Nephron progenitor cell (in vitro differentiated cells): ENCODE data around the gene ARID3C.
A peak's percentile ranks its signal among the peaks of the same experiment; 100 is the strongest.

Source experiments
- DNase-seq: peaks from one replicate; pipeline ENCODE4 v3.0.0; 2021
- H3K27ac Mint-ChIP-seq: 2 replicates; pipeline ENCODE4 v1.8.0; 2021; ENCODE audit warnings: mild to moderate bottlenecking, moderate library complexity, mixed read lengths
- H3K27me3 Mint-ChIP-seq: 2 replicates; pipeline ENCODE4 v1.8.0; 2021; ENCODE audit warnings: mild to moderate bottlenecking, low read depth, mixed read lengths; ENCODE audit not compliant: poor library complexity
- H3K36me3 Mint-ChIP-seq: 2 replicates; pipeline ENCODE4 v1.8.0; 2021; ENCODE audit warnings: low read depth, mixed read lengths
- H3K4me1 Mint-ChIP-seq: 2 replicates; pipeline ENCODE4 v1.8.0; 2021; ENCODE audit warnings: mixed read lengths
- H3K4me3 Mint-ChIP-seq: 2 replicates; pipeline ENCODE4 v1.8.0; 2021; ENCODE audit warnings: mild to moderate bottlenecking, moderate library complexity, mixed read lengths
- H3K9me3 Mint-ChIP-seq: 2 replicates; pipeline ENCODE4 v1.8.0; 2021; ENCODE audit warnings: mild to moderate bottlenecking, moderate library complexity, mixed read lengths
- TF ChIP-seq, protein P1 (sequence below): fragments of 200-600 bp; sonication (generic); IDR thresholded peaks from 2 replicates; pipeline ENCODE4 v1.5.0; 2021; ENCODE audit warnings: antibody characterized with exemption

ARID3C gene

DNA sequence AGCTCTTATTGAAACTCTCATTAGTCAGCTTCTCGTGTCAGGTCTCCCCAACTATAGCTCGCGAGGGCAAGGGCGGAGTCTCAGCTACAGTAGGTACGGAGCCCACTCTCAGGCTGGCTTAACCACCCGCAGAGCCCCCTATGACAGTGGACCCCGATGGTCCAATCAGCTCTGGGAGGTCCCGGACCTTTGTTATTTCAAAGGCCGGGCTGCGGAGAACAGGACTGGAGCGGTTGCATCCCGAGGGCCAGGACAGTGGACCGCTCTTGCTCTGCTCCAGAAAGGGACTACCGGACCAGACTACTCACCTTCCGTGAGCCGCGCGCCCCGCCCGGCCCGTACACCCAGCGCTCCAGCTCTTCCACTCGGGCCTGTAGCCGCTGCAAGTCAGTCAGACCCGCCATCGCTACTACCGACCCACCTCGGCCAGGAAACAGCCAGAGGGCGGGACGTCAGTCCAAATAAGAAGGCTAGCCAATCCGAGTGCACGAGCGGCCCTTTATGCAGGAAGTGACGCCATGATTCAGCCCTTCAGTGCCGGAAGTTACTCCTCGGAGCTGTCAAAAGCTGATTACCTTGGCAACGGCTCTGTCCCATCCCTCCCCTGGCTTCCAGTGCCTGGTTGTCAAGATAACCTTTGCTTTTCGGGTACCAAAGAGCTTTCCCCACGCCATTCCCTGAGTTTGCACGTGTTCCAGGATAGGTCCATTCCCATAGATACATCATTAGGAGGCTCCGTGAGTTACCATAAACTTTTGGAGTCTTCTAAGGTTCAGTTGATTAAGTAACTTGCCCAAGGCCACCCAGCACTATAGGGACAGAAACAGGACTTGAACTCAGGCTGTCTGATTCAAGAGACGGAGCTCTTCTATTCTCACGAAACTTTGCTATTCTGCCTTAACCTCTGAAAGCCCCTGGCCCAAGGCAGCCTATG, 8.5 kb downstream of the ARID3C start, which contains the start of gene DCTN3:
TSS of gene DCTN3 (minus strand) at position 435 of the 934 bp plus-strand sequence. CDS start at position 404, 31 bp downstream.
- peaks cover 9% of the 10 kb centered on the region for H3K36me3 Mint-ChIP-seq
- peaks cover 33% of the 10 kb centered on the region for H3K27me3 Mint-ChIP-seq
- TF ChIP-seq, protein P1, sequence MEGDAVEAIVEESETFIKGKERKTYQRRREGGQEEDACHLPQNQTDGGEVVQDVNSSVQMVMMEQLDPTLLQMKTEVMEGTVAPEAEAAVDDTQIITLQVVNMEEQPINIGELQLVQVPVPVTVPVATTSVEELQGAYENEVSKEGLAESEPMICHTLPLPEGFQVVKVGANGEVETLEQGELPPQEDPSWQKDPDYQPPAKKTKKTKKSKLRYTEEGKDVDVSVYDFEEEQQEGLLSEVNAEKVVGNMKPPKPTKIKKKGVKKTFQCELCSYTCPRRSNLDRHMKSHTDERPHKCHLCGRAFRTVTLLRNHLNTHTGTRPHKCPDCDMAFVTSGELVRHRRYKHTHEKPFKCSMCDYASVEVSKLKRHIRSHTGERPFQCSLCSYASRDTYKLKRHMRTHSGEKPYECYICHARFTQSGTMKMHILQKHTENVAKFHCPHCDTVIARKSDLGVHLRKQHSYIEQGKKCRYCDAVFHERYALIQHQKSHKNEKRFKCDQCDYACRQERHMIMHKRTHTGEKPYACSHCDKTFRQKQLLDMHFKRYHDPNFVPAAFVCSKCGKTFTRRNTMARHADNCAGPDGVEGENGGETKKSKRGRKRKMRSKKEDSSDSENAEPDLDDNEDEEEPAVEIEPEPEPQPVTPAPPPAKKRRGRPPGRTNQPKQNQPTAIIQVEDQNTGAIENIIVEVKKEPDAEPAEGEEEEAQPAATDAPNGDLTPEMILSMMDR: no peak
- H3K9me3 Mint-ChIP-seq: no peaks in the 10 kb centered on the region
- DNase-seq: peak; percentile 86
- no peak within 1 kb of the TSS for H3K27ac Mint-ChIP-seq
- H3K4me3 Mint-ChIP-seq: peak within 1 kb of the TSS; percentile 93
- peaks cover 23% of the 10 kb centered on the region for H3K4me1 Mint-ChIP-seq

DNA sequence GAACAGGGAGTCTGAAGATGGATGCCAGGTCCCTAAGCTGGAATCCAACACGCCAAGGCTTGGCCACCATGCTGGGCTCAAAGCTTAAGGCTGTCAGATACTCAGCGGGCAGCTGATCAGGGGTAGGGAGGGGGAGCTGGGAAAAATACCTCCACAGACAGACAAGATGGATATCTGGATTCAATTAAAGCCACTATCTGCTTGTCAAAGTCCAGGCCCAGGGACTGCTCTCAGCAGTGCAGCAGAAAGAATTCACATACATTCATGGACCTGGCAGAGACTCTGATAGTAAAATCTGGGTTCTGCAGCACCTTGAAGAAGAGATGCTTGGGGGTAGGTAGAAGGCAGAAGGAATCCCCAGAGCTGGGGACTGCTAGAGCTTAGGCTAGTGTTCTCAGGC, 13.7 kb downstream of the ARID3C start:
- H3K4me3 Mint-ChIP-seq: no peak overlapping the region
- H3K27me3 Mint-ChIP-seq: peaks cover 6% of the 10 kb centered on the region
- peaks cover 46% of the 10 kb centered on the region for H3K4me1 Mint-ChIP-seq
- DNase-seq: no peak
- H3K27ac Mint-ChIP-seq: no peak overlapping the region
- H3K9me3 Mint-ChIP-seq: no peaks in the 10 kb centered on the region
- peaks cover 20% of the 10 kb centered on the region for H3K36me3 Mint-ChIP-seq
- TF ChIP-seq, protein P1: no peak

DNA sequence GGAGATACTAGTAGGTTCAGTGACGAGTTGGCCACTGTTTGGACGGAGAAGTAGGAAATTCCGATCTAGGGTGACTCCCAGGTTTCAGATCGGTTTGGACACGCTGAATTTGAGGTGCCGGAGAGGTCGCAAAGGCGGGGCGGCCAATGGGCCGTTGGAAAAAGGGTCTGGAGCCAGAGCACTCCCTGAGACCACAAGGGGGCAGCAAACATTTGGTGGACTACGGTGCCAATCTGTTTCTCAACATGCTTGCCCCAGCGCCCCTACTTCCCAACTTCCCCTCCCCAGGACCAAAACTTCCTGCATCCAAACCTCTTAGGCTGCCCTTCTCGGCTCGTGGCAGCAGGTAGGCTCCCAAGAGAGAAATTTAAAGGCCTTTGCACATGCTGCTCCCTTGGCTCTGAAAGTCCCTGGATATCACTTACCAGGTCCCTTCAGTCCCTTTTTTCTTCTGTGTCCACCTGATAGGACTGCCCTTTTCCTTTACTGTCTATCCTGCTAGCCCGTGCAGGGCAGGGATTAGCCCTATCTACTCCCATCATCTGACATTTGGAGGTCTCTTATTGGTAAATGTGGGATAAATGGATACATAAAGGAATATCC, 16.0 kb downstream of the ARID3C start:
- H3K4me1 Mint-ChIP-seq: peaks cover 36% of the 10 kb centered on the region
- peaks cover 24% of the 10 kb centered on the region for H3K36me3 Mint-ChIP-seq
- peak; percentile 81 for DNase-seq
- H3K27ac Mint-ChIP-seq: peak overlapping the region; percentile 34
- peaks cover 6% of the 10 kb centered on the region for H3K27me3 Mint-ChIP-seq
- peak overlapping the region; percentile 94 for H3K4me3 Mint-ChIP-seq
- no peaks in the 10 kb centered on the region for H3K9me3 Mint-ChIP-seq
- TF ChIP-seq, protein P1: peak; percentile 76

DNA sequence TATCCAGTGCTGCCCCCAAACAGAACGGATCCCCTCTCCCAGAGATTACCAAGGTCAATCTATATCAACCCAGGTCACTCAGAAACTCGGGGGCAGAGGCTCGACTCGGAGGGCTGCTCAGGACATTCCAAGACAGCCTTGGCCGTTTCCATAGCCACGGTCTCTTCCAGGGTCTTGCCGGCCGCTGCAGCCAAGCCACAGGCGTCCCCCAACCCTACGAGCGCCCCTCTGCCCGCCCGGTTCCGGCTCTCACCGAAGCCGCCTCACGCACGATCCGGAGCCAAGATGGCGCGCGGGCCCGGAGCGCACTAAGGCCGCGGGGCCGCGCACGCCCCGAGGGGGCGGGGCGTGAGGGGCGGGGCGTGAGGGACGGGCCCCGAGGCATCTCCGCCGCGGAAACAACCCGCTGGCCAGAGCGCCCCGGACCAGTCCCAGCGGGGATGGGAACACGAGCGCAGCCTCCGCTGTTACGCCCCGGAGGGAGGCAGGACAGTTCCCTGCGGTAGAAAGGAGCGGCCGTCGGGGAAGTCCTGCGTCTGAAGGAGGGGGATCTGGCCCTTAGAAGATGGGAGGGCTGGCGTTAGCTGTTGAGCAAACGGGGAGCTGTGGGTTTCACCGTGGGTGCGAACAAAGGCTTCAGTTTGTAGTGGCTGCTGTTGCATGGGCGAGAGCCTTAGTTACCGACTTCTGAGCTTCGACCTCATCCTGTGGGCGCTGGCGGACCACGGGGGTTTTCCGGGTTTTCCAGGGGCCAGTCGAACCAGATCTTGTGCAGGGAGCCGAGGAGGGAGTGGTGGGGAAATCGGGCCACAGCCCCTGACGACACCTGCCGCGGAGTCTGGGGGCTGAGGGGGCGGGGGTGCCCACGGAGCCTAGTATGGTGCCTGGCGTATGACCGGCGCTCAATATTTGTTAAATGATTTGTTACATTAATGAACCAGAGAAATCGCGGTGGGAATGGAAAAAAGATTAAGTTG, 16.8 kb downstream of the ARID3C start, which contains the start of gene RPP25L:
TSS of gene RPP25L (minus strand) at position 287 of the 977 bp plus-strand sequence. CDS start 801 bp downstream, outside the sequence.
- DNase-seq: peak; percentile 93
- Mint-ChIP-seq H3K4me1 (peaks cover 36% of the 10 kb centered on the region), H3K4me3 (peak within 1 kb of the TSS; percentile 94), H3K36me3 (peaks cover 24% of the 10 kb centered on the region), H3K9me3 (no peaks in the 10 kb centered on the region), H3K27ac (peak within 1 kb of the TSS; percentile 56), H3K27me3 (peaks cover 6% of the 10 kb centered on the region)
- TF ChIP-seq, protein P1: no peak

DNA sequence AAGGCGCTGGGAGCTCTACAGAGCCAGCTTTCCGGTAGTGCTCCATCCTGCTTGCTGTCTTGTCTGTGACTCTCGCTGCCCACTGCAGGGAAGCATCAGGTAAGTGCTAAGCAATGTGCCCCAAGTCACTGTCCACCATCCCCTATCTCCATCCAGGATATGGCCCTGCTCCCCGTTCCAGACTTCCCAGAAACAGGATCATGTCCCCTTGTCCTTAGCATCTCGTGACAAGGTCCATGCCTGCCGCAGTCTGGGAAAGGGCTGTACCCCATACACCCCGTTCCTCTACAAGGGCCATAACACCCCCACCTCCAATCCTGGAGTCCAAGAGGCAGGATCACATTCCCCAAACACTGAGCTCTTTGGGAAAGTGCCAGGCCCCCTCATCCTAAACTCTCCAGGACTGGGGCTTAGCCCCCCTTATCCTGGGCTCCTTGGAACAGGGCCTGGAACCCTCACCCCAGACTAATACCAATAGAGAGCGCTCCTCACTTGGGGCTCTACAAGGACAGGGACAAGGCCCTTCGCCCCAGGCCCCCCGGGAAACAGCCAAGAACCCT, 17.5 kb downstream of the ARID3C start:
- Mint-ChIP-seq H3K27me3 (peaks cover 6% of the 10 kb centered on the region), H3K36me3 (peaks cover 20% of the 10 kb centered on the region), H3K27ac (peak overlapping the region; percentile 53), H3K9me3 (no peaks in the 10 kb centered on the region), H3K4me1 (peaks cover 36% of the 10 kb centered on the region), H3K4me3 (peak overlapping the region; percentile 94)
- TF ChIP-seq, protein P1: no peak
- DNase-seq: no peak
